HG02943 (cell line): ENCODE results near the gene CADM1.

Experiments used
- ATAC-seq: cut with Tn5 transposase; IDR thresholded peaks from one replicate; pipeline ENCODE4 v1.9.1; 2021; ENCODE audit warnings: mild to moderate bottlenecking, low read depth, moderate library complexity; ENCODE audit not compliant: unreplicated experiment

Gene CADM1

GRCh38 chr11:115263799-115264656 lies 240.2 kb downstream of the CADM1 start:
- ATAC-seq: no peak

GRCh38 chr11:115258216-115258615 lies 246.0 kb downstream of the CADM1 start:
- ATAC-seq: no peak

- no peak for ATAC-seq
Measured at GRCh38 chr11:115257678-115258077, 246.5 kb downstream of the CADM1 start.

DNA sequence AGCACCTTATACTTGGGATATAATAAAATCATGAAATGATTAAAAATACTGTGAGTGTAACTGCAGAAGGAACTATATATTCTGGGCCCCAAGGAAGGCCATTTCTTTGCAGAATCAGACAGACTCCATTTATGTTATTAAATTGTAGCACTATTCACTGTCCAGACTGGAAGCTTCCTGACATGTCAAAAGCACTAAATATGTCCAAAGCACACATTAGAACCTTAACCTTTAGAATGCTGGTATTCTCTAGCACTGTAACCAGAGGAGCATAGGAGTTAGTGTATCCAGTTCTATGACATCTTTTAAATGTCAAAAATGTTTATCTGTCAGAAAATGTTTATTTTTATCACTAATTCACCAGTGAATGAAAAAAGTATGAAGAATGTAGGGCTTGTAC lies 246.9 kb downstream of the CADM1 start:
- no peak for ATAC-seq

- no peak for ATAC-seq
Measured at GRCh38 chr11:115256397-115257197, 247.6 kb downstream of the CADM1 start.

- no peak for ATAC-seq
Measured at GRCh38 chr11:115255006-115255762, 249.0 kb downstream of the CADM1 start.

DNA sequence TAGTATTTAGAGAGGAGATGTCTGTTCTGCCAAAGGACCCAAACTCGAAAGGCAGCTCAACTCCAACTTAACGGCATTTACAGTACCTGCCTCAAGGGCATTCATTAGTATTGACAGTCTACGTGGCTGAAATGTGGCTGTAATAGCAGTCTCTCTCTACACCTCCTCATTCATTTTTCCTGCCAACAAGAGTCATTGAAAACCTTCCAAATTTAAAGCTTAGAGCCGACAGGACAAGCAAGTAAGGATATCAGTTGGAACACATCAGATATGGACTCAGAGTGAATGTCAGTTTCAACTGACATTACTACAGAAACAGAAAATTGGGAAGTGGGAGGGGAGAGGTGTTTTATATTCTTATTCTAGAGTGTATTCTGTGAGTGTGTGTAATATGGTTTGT lies 253.1 kb downstream of the CADM1 start:
- no peak for ATAC-seq

DNA sequence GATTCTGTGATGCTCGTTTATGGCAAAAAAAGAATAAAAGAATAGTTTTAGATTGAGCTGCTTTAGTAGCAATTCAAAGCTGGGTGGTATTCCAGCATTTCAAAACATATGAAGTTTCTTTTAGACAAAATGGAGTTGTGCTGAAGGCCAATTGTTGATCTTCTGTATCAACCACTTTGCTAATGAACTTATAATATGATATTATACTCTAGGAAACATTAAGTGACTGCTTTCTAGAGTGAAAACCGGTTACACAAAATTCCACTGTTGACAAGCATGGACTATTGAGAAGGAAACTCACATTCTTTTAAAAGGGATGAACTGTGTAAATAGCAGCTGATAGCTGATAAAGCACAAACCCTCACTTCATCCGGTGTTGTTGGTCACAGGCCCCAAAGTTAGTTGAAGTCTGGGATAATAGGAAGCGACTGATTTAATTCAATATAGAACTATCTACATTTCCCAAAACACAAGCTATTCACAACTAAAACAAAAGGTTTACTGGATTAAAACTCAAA lies 255.1 kb downstream of the CADM1 start:
- no peak for ATAC-seq

DNA sequence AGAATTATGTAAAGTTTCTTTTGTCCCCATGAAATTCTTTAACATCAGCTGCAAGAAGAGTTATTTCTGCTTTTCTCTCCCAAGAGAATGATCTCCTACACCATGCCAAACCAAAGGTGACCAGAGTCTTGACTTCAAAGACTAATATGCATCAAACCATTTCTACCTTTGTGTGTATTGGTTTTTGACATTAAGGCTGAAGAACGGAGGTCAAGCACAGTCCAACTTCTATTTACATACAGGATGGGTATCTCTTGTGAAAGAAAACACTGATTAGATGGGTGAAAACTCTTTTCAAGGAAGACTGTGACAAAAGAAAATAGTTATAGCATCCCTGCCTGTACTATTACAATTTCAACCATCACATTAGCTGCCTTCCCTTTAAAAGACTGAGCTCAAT lies 256.3 kb downstream of the CADM1 start:
- no peak for ATAC-seq

DNA sequence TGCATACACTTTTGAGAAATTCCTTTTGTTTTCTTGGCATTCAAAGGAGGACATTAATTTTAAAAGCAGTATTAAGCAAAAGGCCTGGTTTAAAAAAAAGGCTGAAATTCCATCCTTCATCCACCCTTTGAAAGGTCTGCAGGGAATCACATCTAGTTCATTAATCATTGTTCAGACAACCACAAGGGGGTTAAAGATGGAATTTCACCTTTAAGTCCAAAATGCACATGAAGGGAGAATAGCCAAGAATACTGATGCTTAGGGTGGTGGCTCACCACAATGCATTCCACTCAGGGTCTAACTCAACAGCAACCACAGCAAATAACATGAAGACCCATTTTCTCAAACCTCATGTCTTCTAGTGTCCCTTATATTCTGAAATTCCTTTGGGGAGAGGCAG lies 256.9 kb downstream of the CADM1 start:
- ATAC-seq: no peak

GRCh38 chr11:115244758-115245157 lies 259.5 kb downstream of the CADM1 start:
- ATAC-seq: no peak

- no peak for ATAC-seq
Measured at GRCh38 chr11:115244296-115244695, 259.9 kb downstream of the CADM1 start.

DNA sequence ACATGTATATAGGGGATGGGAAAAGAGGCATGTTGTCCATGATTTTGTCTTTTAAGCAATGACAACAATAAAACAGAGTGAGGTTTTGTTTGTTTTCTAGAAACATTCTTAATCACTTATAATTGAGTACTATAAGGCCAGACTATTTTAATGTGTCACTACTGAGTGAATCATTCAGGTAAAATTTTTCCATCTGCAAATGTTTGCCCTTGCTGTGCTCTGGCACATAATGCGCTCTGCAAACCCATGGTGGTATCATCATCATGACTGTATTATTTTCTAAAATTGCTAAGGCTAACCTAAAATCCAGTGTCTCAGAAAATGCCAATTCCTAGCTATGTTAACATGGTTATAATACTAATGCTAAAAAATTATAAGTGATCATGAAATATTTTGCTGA lies 261.2 kb downstream of the CADM1 start:
- no peak for ATAC-seq

DNA sequence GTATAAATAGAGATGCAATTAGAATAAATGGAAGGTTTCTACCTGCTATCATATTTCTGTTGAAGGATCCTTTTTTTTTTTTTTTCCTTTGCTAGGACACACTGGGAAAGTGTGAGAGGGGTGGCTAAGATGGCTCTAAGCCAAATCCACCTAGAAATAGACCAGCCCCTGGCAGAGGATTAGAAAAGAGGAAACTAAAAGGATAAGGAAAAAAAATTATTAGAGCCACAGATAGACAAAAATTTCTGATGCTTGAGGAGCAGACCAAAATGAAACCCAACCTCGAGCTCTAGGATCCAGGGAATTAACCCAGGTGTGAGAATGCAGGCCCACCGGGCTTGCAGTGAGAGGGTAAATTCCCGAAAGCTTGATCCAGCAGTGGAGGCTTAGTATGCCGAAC lies 262.3 kb downstream of the CADM1 start:
- ATAC-seq: no peak

DNA sequence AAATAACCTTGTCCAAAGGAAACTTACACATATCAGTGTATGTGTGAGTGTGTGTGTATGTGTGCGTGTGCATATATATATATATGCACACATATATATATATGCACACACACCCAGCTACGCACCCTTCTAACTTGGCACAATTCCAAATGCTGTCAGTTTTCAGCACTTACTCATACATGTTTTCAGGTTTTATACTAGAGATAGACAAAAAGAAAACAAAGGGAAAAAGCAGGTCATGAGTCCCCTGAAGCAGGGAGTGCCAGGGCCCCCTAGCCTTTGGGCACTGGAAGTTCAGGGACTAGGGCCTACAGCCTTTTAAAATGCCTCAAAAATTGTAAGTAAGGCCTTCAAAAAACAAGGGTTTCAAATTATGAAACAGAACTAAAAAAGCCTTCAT lies 265.4 kb downstream of the CADM1 start:
- ATAC-seq: no peak

GRCh38 chr11:115238086-115238485 lies 266.1 kb downstream of the CADM1 start:
- ATAC-seq: no peak

GRCh38 chr11:115237578-115237977 lies 266.6 kb downstream of the CADM1 start:
- no peak for ATAC-seq

DNA sequence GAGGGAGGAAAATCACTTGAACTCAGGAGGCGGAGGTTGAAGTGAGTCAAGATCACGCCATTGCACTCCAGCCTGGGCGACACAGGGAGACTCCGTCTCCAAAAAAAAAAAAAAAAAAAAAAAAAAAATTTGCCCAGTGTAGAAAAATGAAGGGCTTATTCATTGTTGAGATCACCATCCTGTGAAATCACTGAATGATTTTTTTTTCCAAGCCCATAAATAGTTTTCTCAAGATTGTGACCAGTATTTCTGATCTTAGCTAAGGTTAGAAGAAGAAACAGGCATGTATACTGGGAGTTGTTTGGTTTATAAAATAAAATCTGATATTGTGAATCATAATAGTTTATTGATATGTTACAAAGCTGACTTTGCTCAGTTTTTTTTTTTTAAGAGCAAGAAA lies 269.4 kb downstream of the CADM1 start:
- no peak for ATAC-seq

DNA sequence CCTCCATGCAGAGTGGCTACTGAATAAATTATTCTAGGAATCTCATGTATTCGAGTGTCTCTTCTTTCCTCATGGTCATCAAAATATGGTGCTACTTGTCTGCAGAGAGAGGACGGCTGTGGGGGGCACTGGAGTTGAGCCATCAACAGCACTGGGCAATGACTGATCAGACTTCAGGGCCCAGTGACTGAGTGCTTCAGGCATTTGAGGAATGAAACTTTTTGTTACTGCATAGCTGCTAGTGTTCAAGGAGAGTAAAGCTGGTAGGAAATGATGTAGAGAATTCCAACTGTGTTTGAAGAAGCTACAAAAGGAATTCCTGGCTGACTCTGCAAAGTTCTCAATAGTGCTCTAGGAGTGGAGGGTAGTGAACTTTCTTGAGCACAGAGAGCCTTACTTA lies 277.7 kb downstream of the CADM1 start:
- no peak for ATAC-seq

- ATAC-seq: no peak
Measured at GRCh38 chr11:115224551-115224950, 279.7 kb downstream of the CADM1 start.
